Stimulated activated CD4-positive, alpha-beta T cell treated with anti-CD3 and anti-CD28 coated beads, Interleukin-15, amount 100 ng/mL, for 48 hours (primary cell): ENCODE data around the gene OR7G2.
"Not testable (repeated sequence)": the region's sequence is repeated elsewhere in the genome, so short reads cannot be mapped to it uniquely, and the experiment has no call there.

Experiments
- DNase-seq, 2 donors: peaks; one replicate each; pipeline ENCODE4 v3.0.0-alpha.2; 2020; ENCODE audit warnings: low read depth in 2 of 2

Gene OR7G2

DNA sequence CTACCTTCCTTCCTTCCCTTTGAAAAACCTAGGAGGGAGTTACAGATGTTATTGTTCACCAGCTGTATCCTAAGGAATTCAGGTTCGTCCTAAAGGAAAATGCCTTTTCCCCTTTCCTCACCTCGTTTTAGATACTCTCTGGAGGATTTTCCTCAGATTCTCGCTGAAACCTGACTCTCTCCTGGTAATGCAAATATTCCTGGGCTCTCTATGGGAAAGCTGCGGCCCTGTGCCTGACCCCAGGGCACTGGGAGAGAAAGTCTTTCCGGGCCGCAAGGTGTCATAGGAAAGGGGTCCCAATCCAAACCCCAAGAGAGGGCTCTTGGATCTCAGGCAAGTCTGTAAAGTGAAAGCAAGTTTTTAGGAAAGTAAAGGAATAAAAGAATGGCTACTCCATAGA is 33.5 kb downstream of the OR7G2 start:
- no peak for DNase-seq

- not testable (repeated sequence) for DNase-seq
These were observed 35.6 kb downstream of the OR7G2 start for GRCh38 chr19:9071720-9072119.

GRCh38 chr19:9070066-9070465 is 37.2 kb downstream of the OR7G2 start:
- no peak for DNase-seq

GRCh38 chr19:9065457-9066014 is 41.7 kb downstream of the OR7G2 start:
- DNase-seq, result no peak

DNA sequence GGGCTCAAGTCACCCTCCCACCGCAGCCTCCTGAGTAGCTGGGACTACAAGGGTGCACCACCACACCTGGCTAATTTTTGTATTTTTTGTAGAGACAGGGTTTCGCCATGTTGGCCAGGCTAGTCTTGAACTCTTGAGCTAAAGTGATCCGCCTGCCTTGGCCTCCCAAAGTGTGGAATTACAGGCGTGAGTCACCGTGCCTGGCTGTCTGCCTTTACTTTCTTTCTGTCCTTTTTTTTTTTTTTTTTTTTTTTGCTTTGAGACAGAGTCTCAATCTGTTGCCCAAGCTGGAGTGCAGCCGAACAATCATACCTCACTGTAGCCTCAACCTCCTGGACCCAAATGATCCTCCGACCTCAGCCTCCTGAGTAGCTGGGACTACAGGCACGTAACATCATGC is 45.4 kb downstream of the OR7G2 start:
- no peak for DNase-seq

DNA sequence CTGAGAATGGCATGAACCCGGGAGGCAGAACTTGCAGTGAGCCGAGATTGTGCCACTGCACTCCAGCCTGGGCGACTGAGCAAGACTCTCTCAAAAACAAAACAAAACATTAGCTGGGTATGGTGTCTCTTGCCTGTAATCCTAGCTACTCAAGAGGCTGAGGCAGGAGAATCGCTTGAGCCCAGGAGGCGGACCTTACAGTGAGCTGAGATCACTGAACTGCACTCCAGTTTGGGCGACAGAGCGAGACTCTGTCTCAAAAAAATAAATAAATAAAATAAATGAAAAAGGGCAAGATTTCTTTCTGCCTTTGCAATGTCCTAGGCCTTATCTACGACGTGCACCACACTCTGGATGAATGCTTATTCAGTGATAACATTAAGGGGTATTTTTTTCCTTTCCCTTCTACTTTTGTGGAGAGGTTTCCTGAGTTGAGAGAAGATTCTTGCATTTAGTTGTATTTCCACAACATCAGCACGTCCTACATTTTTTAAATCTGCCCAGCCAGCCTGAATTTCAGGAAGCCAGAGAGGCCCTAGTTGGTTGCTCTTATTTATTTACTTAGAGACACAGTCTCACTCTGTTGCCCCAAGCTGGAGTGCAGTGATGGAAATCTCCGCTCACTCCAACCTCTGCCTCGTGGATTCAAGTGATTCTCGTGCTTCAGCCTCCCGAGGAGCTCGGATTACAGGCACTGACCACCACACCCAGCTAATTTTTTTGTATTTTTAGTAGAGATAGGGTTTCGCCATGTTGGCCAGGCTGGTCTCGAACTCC is 46.5 kb downstream of the OR7G2 start:
- no peak for DNase-seq

GRCh38 chr19:9058905-9059667 is 48.2 kb downstream of the OR7G2 start:
- no peak for DNase-seq

GRCh38 chr19:9057505-9058258 is 49.6 kb downstream of the OR7G2 start:
- DNase-seq, result no peak

GRCh38 chr19:9056131-9056530 is 51.1 kb downstream of the OR7G2 start:
- DNase-seq, result not testable (repeated sequence)

- no peak for DNase-seq
These were observed 52.5 kb downstream of the OR7G2 start for GRCh38 chr19:9054765-9055164.

DNA sequence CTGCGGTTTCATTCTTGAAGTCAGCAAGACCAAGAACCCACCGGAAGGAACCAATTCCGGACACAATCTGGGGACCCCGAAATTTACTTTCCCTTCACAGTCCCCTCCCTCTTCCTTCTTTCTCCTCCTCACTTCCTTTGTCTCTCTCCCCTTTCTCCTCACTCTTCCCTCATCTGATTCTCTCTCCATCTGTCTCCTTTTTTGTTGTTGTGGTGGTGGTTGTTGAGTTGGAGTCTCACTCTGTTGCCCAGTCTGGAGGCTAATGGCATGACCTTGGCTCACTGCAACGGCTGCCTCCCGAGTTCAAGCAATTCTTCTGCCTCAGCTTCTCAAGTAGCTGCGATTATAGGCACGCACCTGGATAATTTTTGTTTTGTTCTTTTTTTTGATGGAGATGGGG is 53.1 kb downstream of the OR7G2 start:
- DNase-seq, result no peak

DNA sequence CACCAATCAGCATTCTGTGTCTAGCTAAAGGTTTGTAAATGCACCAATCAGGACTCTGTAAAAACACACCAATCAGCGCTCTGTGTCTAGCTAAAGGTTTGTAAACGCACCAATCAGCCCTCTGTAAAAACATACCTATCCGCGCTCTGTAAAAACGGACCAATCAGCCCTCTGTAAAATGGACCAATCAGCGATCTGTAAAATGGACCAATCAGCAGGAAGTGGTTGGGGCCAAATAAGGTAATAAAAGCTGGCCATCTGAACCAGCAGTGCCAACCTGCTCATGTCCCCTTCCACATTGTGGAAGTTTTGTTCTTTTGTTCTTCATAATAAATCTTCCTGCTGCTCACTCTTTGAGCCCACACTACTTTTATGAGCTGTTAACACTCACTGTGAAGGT is 53.6 kb downstream of the OR7G2 start:
- not testable (repeated sequence) for DNase-seq

DNA sequence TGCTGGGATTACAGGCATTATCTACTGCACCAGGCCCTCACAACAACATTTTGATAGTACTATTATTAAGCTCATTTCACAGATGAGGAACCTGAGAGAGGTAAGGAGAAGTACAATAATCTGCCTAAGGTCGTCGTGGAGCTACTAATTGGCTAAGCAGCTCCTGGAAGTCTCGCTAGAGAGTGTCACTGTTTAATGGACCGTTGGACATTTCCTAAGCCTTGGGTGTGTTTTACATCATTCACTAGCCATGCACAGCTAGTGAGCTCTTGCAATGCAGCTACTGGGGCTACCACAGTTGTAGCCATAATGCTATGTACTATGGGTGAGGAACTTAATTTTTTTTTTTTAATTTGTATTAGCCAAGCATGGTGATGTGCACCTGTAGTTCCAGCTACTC is 54.4 kb downstream of the OR7G2 start:
- DNase-seq, result no peak
